AG09309 (cell line): ENCODE results near the gene TEDC1.
A peak's percentile ranks its signal among the peaks of the same experiment; 100 is the strongest.
"Not testable (repeated sequence)": the region's sequence is repeated elsewhere in the genome, so short reads cannot be mapped to it uniquely, and the experiment has no call there.

ENCODE experiments used
- DNase-seq: peaks from one replicate; pipeline ENCODE4 v3.0.0-alpha.2; 2010; ENCODE audit warnings: low read depth
- H3K4me3 ChIP-seq: 2 replicates; pipeline ENCODE4 v1.5.1; 2011; ENCODE audit warnings: mild to moderate bottlenecking, low read depth, low read length, moderate library complexity; ENCODE audit not compliant: control insufficient read depth
- CTCF ChIP-seq: IDR thresholded peaks from 2 replicates; pipeline ENCODE4 v1.5.1; 2011; ENCODE audit warnings: mild to moderate bottlenecking, low read depth, low read length, inconsistent platforms; ENCODE audit not compliant: insufficient read depth, control insufficient read depth; ENCODE audit errors: missing control alignments

TEDC1 gene

GRCh38 chr14:105536051-105536450 is 45.0 kb downstream of the TEDC1 start:
- no peak for TF ChIP-seq CTCF
- DNase-seq: no peak
- no peak overlapping the region for H3K4me3 ChIP-seq

- no peak for TF ChIP-seq CTCF
Observed at GRCh38 chr14:105536691-105537579, 45.9 kb downstream of the TEDC1 start.

GRCh38 chr14:105537580-105538474 is 46.8 kb downstream of the TEDC1 start:
- no peak overlapping the region for H3K4me3 ChIP-seq
- TF ChIP-seq CTCF: peak; percentile 95
- DNase-seq: no peak

More at GRCh38 chr14:105536691-105537579, 45.9 kb downstream of the TEDC1 start:
- no peak for DNase-seq
- H3K4me3 ChIP-seq: no peak overlapping the region

GRCh38 chr14:105538481-105539049 is 47.5 kb downstream of the TEDC1 start:
- H3K4me3 ChIP-seq: no peak overlapping the region
- TF ChIP-seq CTCF: no peak
- no peak for DNase-seq

- no peak overlapping the region for H3K4me3 ChIP-seq
- TF ChIP-seq CTCF: no peak
- DNase-seq: no peak
Observed at GRCh38 chr14:105540811-105541210, 49.8 kb downstream of the TEDC1 start.

- no peak for TF ChIP-seq CTCF
- no peak overlapping the region for H3K4me3 ChIP-seq
- no peak for DNase-seq
Observed at GRCh38 chr14:105541218-105541875, 50.3 kb downstream of the TEDC1 start.

- H3K4me3 ChIP-seq: not testable (repeated sequence)
Observed at GRCh38 chr14:105545676-105546075, 54.6 kb downstream of the TEDC1 start.

GRCh38 chr14:105546410-105546809 is 55.4 kb downstream of the TEDC1 start:
- not testable (repeated sequence) for H3K4me3 ChIP-seq

More at GRCh38 chr14:105545676-105546075, 54.6 kb downstream of the TEDC1 start:
- DNase-seq: not testable (repeated sequence)

GRCh38 chr14:105547072-105547471 is 56.0 kb downstream of the TEDC1 start:
- not testable (repeated sequence) for H3K4me3 ChIP-seq, DNase-seq

More at GRCh38 chr14:105546410-105546809, 55.4 kb downstream of the TEDC1 start:
- DNase-seq: not testable (repeated sequence)
